Stimulated activated CD8-positive, alpha-beta memory T cell treated with anti-CD3 and anti-CD28 coated beads, Interleukin-12 subunit alpha, Interleukin-12 subunit beta, amount 100 ng/mL, for 24 hours (primary cell): ENCODE results near the gene ATP5ME.
"Not testable (repeated sequence)": the region's sequence is repeated elsewhere in the genome, so short reads cannot be mapped to it uniquely, and the experiment has no call there.

Experiments
- DNase-seq: peaks from one replicate; pipeline ENCODE4 v3.0.0-alpha.2; 2020; ENCODE audit errors: extremely low read depth

ATP5ME gene

GRCh38 chr4:683982-684622 is 10.0 kb upstream of the ATP5ME start:
- no peak for DNase-seq

- no peak for DNase-seq
These were observed 9.3 kb upstream of the ATP5ME start for GRCh38 chr4:683247-683897.

- DNase-seq = no peak
These were observed 8.6 kb upstream of the ATP5ME start for GRCh38 chr4:682490-683172.

- no peak for DNase-seq
These were observed 7.8 kb upstream of the ATP5ME start for GRCh38 chr4:681736-682451.

GRCh38 chr4:680928-681645 is 7.0 kb upstream of the ATP5ME start:
- no peak for DNase-seq

- DNase-seq = no peak
These were observed 6.5 kb upstream of the ATP5ME start for GRCh38 chr4:680551-680927.

- no peak for DNase-seq
These were observed 6.0 kb upstream of the ATP5ME start for GRCh38 chr4:680091-680490.

GRCh38 chr4:679629-680028 is 5.6 kb upstream of the ATP5ME start:
- no peak for DNase-seq

GRCh38 chr4:679104-679481 is 5.0 kb upstream of the ATP5ME start:
- no peak for DNase-seq

GRCh38 chr4:678331-679103 is 4.4 kb upstream of the ATP5ME start:
- DNase-seq = no peak

- no peak for DNase-seq
These were observed 3.6 kb upstream of the ATP5ME start for GRCh38 chr4:677431-678293.

- DNase-seq = no peak
These were observed 2.8 kb upstream of the ATP5ME start for GRCh38 chr4:676871-677235.

- DNase-seq = no peak
These were observed 2.1 kb upstream of the ATP5ME start for GRCh38 chr4:675980-676870.

- DNase-seq = no peak
These were observed 1.2 kb upstream of the ATP5ME start for GRCh38 chr4:675036-675882.

- DNase-seq = no peak
These were observed 556 bp downstream of the ATP5ME start for GRCh38 chr4:673349-674091.

- DNase-seq = no peak
These were observed 2.3 kb downstream of the ATP5ME start for GRCh38 chr4:671769-672168.

GRCh38 chr4:669806-670559 is 4.1 kb downstream of the ATP5ME start:
- not testable (repeated sequence) for DNase-seq
